AG08395 (cell line): ENCODE measurements around the gene JAK3.

ENCODE experiments used
- DNase-seq: peaks from one replicate; pipeline ENCODE4 v3.0.0; 2012; ENCODE audit warnings: mixed read lengths, low spot score

The JAK3 gene

GRCh38 chr19:17840019-17840418, 7.8 kb downstream of the JAK3 start:
- DNase-seq, result no peak

GRCh38 chr19:17837972-17838371, 9.8 kb downstream of the JAK3 start:
- no peak for DNase-seq

GRCh38 chr19:17836530-17836929, 11.3 kb downstream of the JAK3 start:
- no peak for DNase-seq

GRCh38 chr19:17835182-17836006, 12.4 kb downstream of the JAK3 start:
- DNase-seq, result no peak

GRCh38 chr19:17834350-17835181, 13.2 kb downstream of the JAK3 start:
- no peak for DNase-seq

GRCh38 chr19:17832443-17833208, 15.2 kb downstream of the JAK3 start:
- DNase-seq, result no peak

GRCh38 chr19:17831419-17831888, 16.3 kb downstream of the JAK3 start:
- DNase-seq, result no peak

- DNase-seq, result peak; percentile 70
Measured at GRCh38 chr19:17830567-17831418, 17.0 kb downstream of the JAK3 start.

GRCh38 chr19:17829855-17830566, 17.8 kb downstream of the JAK3 start:
- DNase-seq, result peak; percentile 48

GRCh38 chr19:17826508-17827056, 21.2 kb downstream of the JAK3 start:
- DNase-seq, result no peak

- DNase-seq, result no peak
Measured at GRCh38 chr19:17824339-17824738, 23.4 kb downstream of the JAK3 start.

GRCh38 chr19:17821190-17821589, 26.6 kb downstream of the JAK3 start, which contains the start of gene INSL3:
Gene INSL3 (minus strand): TSS chr19:17821519. CDS start chr19:17821506, 13 bp downstream.
- no peak for DNase-seq

GRCh38 chr19:17817668-17818363, 30.0 kb downstream of the JAK3 start:
- DNase-seq, result no peak

- no peak for DNase-seq
Measured at GRCh38 chr19:17812099-17812498, 35.7 kb downstream of the JAK3 start.

GRCh38 chr19:17811681-17812080, 36.1 kb downstream of the JAK3 start:
- DNase-seq, result no peak

- no peak for DNase-seq
Measured at GRCh38 chr19:17811103-17811502, 36.7 kb downstream of the JAK3 start.

GRCh38 chr19:17807731-17808316, 40.0 kb downstream of the JAK3 start:
- DNase-seq, result no peak

- DNase-seq, result no peak
Measured at GRCh38 chr19:17806945-17807344, 40.8 kb downstream of the JAK3 start.

- no peak for DNase-seq
Measured at GRCh38 chr19:17805427-17805826, 42.4 kb downstream of the JAK3 start.
